ENCODE results near the gene CSF3.
"Not testable (repeated sequence)": the region's sequence is repeated elsewhere in the genome, so short reads cannot be mapped to it uniquely, and the experiment has no call there.

The CSF3 gene

GRCh38 chr17:39997543-39997942, 17.7 kb upstream of the CSF3 start:
- H3K4me3 ChIP-seq (ENCODE audit: low read depth, low read length): no peak overlapping the region
- TF ChIP-seq, protein P1, sequence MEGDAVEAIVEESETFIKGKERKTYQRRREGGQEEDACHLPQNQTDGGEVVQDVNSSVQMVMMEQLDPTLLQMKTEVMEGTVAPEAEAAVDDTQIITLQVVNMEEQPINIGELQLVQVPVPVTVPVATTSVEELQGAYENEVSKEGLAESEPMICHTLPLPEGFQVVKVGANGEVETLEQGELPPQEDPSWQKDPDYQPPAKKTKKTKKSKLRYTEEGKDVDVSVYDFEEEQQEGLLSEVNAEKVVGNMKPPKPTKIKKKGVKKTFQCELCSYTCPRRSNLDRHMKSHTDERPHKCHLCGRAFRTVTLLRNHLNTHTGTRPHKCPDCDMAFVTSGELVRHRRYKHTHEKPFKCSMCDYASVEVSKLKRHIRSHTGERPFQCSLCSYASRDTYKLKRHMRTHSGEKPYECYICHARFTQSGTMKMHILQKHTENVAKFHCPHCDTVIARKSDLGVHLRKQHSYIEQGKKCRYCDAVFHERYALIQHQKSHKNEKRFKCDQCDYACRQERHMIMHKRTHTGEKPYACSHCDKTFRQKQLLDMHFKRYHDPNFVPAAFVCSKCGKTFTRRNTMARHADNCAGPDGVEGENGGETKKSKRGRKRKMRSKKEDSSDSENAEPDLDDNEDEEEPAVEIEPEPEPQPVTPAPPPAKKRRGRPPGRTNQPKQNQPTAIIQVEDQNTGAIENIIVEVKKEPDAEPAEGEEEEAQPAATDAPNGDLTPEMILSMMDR (IDR thresholded peaks at IDR 0.05; ENCODE audit: low read depth, low read length): no peak

DNA sequence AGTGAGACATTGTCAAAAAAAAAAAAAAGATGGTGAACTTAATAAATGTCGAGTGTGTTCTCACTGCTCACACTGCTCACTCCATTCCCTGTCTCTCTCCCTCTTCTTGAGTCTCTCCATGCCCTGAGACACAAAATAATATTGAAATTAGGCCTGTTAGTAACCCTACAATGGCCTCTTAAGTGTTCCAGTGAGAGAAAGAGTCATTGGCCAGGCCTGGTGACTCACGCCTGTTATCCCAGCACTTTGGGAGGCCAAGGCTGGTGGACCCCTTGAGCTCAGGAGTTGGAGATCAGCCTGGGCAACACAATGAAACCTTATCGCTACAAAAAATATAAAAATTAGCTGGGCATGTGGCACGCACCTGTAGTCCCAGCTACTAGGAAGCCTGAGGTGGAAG, 16.2 kb upstream of the CSF3 start:
- H3K4me3 ChIP-seq (ENCODE audit: low read depth, low read length): no peak overlapping the region
- TF ChIP-seq, protein P1 (IDR thresholded peaks at IDR 0.05; ENCODE audit: low read depth, low read length): no peak

- no peak overlapping the region for H3K4me3 ChIP-seq (ENCODE audit: low read depth, low read length)
- TF ChIP-seq, protein P1 (IDR thresholded peaks at IDR 0.05; ENCODE audit: low read depth, low read length): no peak
These were observed 15.1 kb upstream of the CSF3 start for GRCh38 chr17:40000161-40000560.

DNA sequence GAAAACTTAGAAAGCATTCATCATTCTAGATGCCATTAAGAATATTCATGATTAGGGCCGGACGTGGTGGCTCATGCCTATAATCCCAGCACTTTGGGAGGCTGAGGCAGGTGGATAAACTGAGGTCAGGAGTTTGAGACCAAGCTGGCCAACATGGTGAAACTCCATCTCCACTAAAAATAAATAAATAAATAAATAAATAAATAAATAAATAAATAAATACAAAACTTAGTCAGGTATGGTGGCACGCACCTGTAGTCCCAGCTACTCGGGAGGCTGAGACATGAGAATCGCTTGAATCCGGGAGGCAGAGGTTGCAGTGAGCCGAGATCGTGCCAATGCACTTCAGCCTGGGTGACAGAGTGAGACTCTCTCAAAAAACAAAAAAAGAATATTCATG, 13.9 kb upstream of the CSF3 start:
- not testable (repeated sequence) for H3K4me3 ChIP-seq (ENCODE audit: low read depth, low read length)

DNA sequence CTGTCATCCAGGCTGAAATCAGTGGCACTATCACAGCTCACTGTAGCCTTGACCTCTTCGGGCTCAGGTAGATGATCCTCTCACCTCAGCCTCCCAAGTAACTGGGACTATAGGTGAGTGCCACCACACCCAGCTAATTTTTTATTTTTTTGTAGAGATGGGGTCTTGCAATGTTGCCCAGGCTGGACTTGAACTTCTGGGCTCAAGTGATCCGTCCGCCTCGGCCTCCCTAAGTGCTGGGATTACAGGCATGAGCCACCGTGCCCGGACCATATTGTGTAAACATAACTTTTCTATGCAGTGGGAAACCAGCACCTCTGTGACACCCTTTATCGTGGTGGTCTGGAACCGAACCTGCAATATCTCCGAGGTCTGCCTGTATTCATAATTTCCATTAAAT, 11.2 kb upstream of the CSF3 start:
- no peak overlapping the region for H3K4me3 ChIP-seq (ENCODE audit: low read depth, low read length)
- TF ChIP-seq, protein P1 (IDR thresholded peaks at IDR 0.05; ENCODE audit: low read depth, low read length): no peak

DNA sequence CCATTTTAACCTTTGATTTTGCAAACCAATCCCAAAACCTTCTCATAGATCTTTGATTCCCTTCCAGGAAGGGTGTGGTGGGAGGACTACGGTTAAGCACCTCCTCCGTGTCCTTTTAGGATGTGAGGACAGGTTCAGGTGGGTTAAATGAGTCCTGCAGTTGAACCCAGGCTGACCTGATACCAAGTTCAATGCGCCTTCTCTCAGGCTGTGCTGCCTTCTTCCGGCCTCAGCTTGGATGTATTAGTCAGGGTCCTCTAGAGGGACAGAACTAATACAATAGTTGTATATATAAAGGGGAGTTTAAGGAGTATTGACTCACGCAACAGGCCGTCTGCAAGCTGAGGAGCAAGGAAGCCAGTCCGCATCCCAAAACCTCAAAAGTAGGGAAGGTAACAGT, 10.5 kb upstream of the CSF3 start:
- TF ChIP-seq, protein P1 (IDR thresholded peaks at IDR 0.05; ENCODE audit: low read depth, low read length): no peak
- H3K4me3 ChIP-seq (ENCODE audit: low read depth, low read length): no peak overlapping the region

DNA sequence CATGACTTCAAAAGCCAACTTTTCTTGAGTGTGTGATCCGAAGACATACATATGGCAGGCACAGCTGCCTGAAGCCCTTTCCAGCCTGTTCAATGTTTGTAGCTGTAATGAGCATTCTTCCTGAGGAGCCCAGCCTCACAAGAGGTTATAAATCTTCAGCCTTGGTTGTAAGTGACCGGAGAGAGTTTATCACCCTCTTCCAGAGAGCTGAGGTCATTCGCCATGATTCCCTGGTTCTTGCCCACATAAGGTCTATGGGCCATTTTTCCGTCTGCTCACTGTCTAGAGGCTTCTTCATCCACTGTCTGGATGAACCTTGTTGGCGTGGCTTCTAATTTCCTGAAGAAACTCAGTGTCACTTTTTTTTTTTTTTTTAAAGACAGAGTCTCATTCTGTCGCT, 9.7 kb upstream of the CSF3 start:
- H3K4me3 ChIP-seq (ENCODE audit: low read depth, low read length): no peak overlapping the region
- TF ChIP-seq, protein P1 (IDR thresholded peaks at IDR 0.05; ENCODE audit: low read depth, low read length): no peak

GRCh38 chr17:40010946-40011500, 4.2 kb upstream of the CSF3 start:
- H3K4me3 ChIP-seq (ENCODE audit: low read depth, low read length): not testable (repeated sequence)

DNA sequence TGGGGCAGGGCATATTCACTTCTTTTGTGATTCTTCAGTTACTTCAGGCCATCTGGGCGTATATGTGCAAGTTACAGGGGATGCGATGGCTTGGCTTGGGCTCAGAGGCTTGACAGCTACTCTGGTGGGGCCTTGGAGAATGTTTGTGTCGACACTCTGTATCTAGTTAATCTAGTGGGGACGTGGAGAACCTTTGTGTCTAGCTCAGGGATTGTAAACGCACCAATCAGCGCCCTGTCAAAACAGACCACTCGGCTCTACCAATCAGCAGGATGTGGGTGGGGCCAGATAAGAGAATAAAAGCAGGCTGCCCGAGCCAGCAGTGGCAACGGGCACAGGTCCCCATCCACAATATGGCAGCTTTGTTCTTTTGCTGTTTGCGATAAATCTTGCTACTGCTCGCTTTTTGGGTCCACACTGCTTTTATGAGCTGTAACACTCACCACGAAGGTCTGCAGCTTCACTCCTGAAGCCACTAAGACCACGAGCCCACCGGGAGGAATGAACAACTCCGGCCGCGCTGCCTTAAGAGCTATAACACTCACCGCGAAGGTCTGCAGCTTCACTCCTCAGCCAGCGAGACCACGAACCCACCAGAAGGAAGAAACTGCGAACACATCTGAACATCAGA, 3.1 kb upstream of the CSF3 start:
- not testable (repeated sequence) for H3K4me3 ChIP-seq (ENCODE audit: low read depth, low read length)
